SJCRH30 (cell line): ENCODE data around the gene MAML2. TPM values are rescaled to one million over a fixed set of nuclear protein-coding genes. Genes with fewer than 3 reads are reported as not detected.

Experiments used
- DNase-seq, 2 experiments: peaks; one replicate each; pipeline ENCODE4 v3.0.0-alpha.2; 2015 to 2020
- H3K27ac ChIP-seq: fragments of 250-450 bp; sonication (Bioruptor Pico); 2 replicates; pipeline ENCODE4 v1.5.1; 2020; ENCODE audit warnings: mild to moderate bottlenecking, moderate library complexity
- H3K27me3 ChIP-seq: fragments of 250-450 bp; sonication (Bioruptor Pico); 2 replicates; pipeline ENCODE4 v1.5.1; 2020; ENCODE audit warnings: mild to moderate bottlenecking, moderate library complexity
- H3K36me3 ChIP-seq: fragments of 250-450 bp; sonication (Bioruptor Pico); 2 replicates; pipeline ENCODE4 v1.5.1; 2020; ENCODE audit warnings: mild to moderate bottlenecking, moderate library complexity
- H3K4me1 ChIP-seq: fragments of 250-450 bp; sonication (Bioruptor Pico); 2 replicates; pipeline ENCODE4 v1.5.1; 2020; ENCODE audit warnings: mild to moderate bottlenecking, moderate library complexity
- H3K4me3 ChIP-seq: fragments of 250-450 bp; sonication (Bioruptor Pico); 2 replicates; pipeline ENCODE4 v1.5.1; 2020; ENCODE audit warnings: mild to moderate bottlenecking, moderate library complexity
- H3K9me3 ChIP-seq: fragments of 250-450 bp; sonication (Bioruptor Pico); replicated peaks from 2 replicates; pipeline ENCODE4 v1.5.1; 2020; ENCODE audit warnings: mild to moderate bottlenecking, moderate library complexity
- total RNA-seq: library from RNA; depleted of rRNA; stranded (reverse); fragments of >200 nt; shearing (Covaris generic); gene quantifications from 2 replicates; pipeline ENCODE4 v1.2.3, GENCODE V29; 2014

MAML2 gene
- total RNA-seq, 1 experiment from 2014 or later, result 2.1 TPM

- DNase-seq, result no peak
- no peak overlapping the region for H3K27ac ChIP-seq
- no peaks in the 10 kb centered on the region for H3K9me3 ChIP-seq
- H3K27me3 ChIP-seq, result no peaks in the 10 kb centered on the region
- H3K4me1 ChIP-seq, result no peaks in the 10 kb centered on the region
- no peaks in the 10 kb centered on the region for H3K36me3 ChIP-seq
- H3K4me3 ChIP-seq, result no peak overlapping the region
Measured at GRCh38 chr11:96045622-96046456, 297.2 kb downstream of the MAML2 start.

- no peaks in the 10 kb centered on the region for H3K27me3 ChIP-seq
- H3K36me3 ChIP-seq, result no peaks in the 10 kb centered on the region
- no peak for DNase-seq
- no peaks in the 10 kb centered on the region for H3K9me3 ChIP-seq
- no peak overlapping the region for H3K4me3 ChIP-seq
- no peaks in the 10 kb centered on the region for H3K4me1 ChIP-seq
- no peak overlapping the region for H3K27ac ChIP-seq
Measured at GRCh38 chr11:96044747-96045146, 298.2 kb downstream of the MAML2 start.

GRCh38 chr11:96044311-96044710 is 298.7 kb downstream of the MAML2 start:
- no peak for DNase-seq
- H3K4me1 ChIP-seq, result no peaks in the 10 kb centered on the region
- no peaks in the 10 kb centered on the region for H3K27me3 ChIP-seq
- no peak overlapping the region for H3K27ac ChIP-seq
- no peak overlapping the region for H3K4me3 ChIP-seq
- no peaks in the 10 kb centered on the region for H3K9me3 ChIP-seq
- H3K36me3 ChIP-seq, result no peaks in the 10 kb centered on the region

GRCh38 chr11:96043291-96043690 is 299.7 kb downstream of the MAML2 start:
- no peak for DNase-seq
- Histone ChIP-seq H3K27ac (no peak overlapping the region), H3K4me1 (no peaks in the 10 kb centered on the region), H3K9me3 (no peaks in the 10 kb centered on the region), H3K36me3 (no peaks in the 10 kb centered on the region), H3K27me3 (no peaks in the 10 kb centered on the region), H3K4me3 (no peak overlapping the region)

- H3K27ac ChIP-seq, result no peak overlapping the region
- H3K4me1 ChIP-seq, result no peaks in the 10 kb centered on the region
- no peak overlapping the region for H3K4me3 ChIP-seq
- no peak for DNase-seq
- H3K36me3 ChIP-seq, result no peaks in the 10 kb centered on the region
- no peaks in the 10 kb centered on the region for H3K9me3 ChIP-seq
- no peaks in the 10 kb centered on the region for H3K27me3 ChIP-seq
Measured at GRCh38 chr11:96038046-96038445, 304.9 kb downstream of the MAML2 start.

- no peak overlapping the region for H3K4me3 ChIP-seq
- no peaks in the 10 kb centered on the region for H3K4me1 ChIP-seq
- no peak for DNase-seq
- H3K36me3 ChIP-seq, result no peaks in the 10 kb centered on the region
- H3K27me3 ChIP-seq, result no peaks in the 10 kb centered on the region
- H3K9me3 ChIP-seq, result no peaks in the 10 kb centered on the region
- H3K27ac ChIP-seq, result no peak overlapping the region
Measured at GRCh38 chr11:96037405-96037949, 305.5 kb downstream of the MAML2 start.

GRCh38 chr11:96036863-96037262 is 306.1 kb downstream of the MAML2 start:
- no peaks in the 10 kb centered on the region for H3K27me3 ChIP-seq
- DNase-seq, result no peak
- H3K27ac ChIP-seq, result no peak overlapping the region
- no peaks in the 10 kb centered on the region for H3K9me3 ChIP-seq
- H3K4me3 ChIP-seq, result no peak overlapping the region
- no peaks in the 10 kb centered on the region for H3K36me3 ChIP-seq
- no peaks in the 10 kb centered on the region for H3K4me1 ChIP-seq

GRCh38 chr11:96035740-96036078 is 307.3 kb downstream of the MAML2 start:
- H3K4me1 ChIP-seq, result no peaks in the 10 kb centered on the region
- H3K9me3 ChIP-seq, result no peaks in the 10 kb centered on the region
- H3K36me3 ChIP-seq, result no peaks in the 10 kb centered on the region
- no peak overlapping the region for H3K27ac ChIP-seq
- DNase-seq, result no peak
- no peak overlapping the region for H3K4me3 ChIP-seq
- no peaks in the 10 kb centered on the region for H3K27me3 ChIP-seq

GRCh38 chr11:96035031-96035739 is 307.8 kb downstream of the MAML2 start:
- Histone ChIP-seq H3K4me3 (no peak overlapping the region), H3K4me1 (no peaks in the 10 kb centered on the region), H3K27ac (no peak overlapping the region), H3K36me3 (no peaks in the 10 kb centered on the region), H3K27me3 (no peaks in the 10 kb centered on the region), H3K9me3 (no peaks in the 10 kb centered on the region)
- DNase-seq, result no peak

GRCh38 chr11:96033599-96033998 is 309.4 kb downstream of the MAML2 start:
- Histone ChIP-seq H3K4me3 (no peak overlapping the region), H3K36me3 (no peaks in the 10 kb centered on the region), H3K27ac (no peak overlapping the region), H3K9me3 (no peaks in the 10 kb centered on the region), H3K4me1 (no peaks in the 10 kb centered on the region), H3K27me3 (no peaks in the 10 kb centered on the region)
- DNase-seq, result no peak

GRCh38 chr11:96033095-96033494 is 309.9 kb downstream of the MAML2 start:
- Histone ChIP-seq H3K9me3 (no peaks in the 10 kb centered on the region), H3K27ac (no peak overlapping the region), H3K4me3 (no peak overlapping the region), H3K27me3 (no peaks in the 10 kb centered on the region), H3K4me1 (no peaks in the 10 kb centered on the region), H3K36me3 (no peaks in the 10 kb centered on the region)
- no peak for DNase-seq

- Histone ChIP-seq H3K4me3 (no peak overlapping the region), H3K27ac (no peak overlapping the region), H3K9me3 (no peaks in the 10 kb centered on the region), H3K36me3 (no peaks in the 10 kb centered on the region), H3K27me3 (no peaks in the 10 kb centered on the region), H3K4me1 (peaks cover 2% of the 10 kb centered on the region; the same call in 1 of the 2 replicates)
- no peak for DNase-seq
Measured at GRCh38 chr11:96028746-96029145, 314.2 kb downstream of the MAML2 start.

GRCh38 chr11:96027021-96027420 is 316.0 kb downstream of the MAML2 start:
- Histone ChIP-seq H3K27me3 (no peaks in the 10 kb centered on the region), H3K36me3 (no peaks in the 10 kb centered on the region), H3K4me1 (peaks cover 16% of the 10 kb centered on the region; the same call in 1 of the 2 replicates), H3K27ac (no peak overlapping the region), H3K4me3 (no peak overlapping the region), H3K9me3 (no peaks in the 10 kb centered on the region)
- no peak for DNase-seq

- no peaks in the 10 kb centered on the region for H3K27me3 ChIP-seq
- no peak for DNase-seq
- no peak overlapping the region for H3K27ac ChIP-seq
- no peaks in the 10 kb centered on the region for H3K9me3 ChIP-seq
- no peaks in the 10 kb centered on the region for H3K36me3 ChIP-seq
- H3K4me3 ChIP-seq, result no peak overlapping the region
- peaks cover 16% of the 10 kb centered on the region; the same call in 1 of the 2 replicates for H3K4me1 ChIP-seq
Measured at GRCh38 chr11:96026310-96026709, 316.7 kb downstream of the MAML2 start.

- Histone ChIP-seq H3K4me1 (peaks cover 16% of the 10 kb centered on the region; the same call in 1 of the 2 replicates), H3K27me3 (no peaks in the 10 kb centered on the region), H3K27ac (no peak overlapping the region), H3K36me3 (no peaks in the 10 kb centered on the region), H3K9me3 (no peaks in the 10 kb centered on the region), H3K4me3 (no peak overlapping the region)
- DNase-seq, result no peak
Measured at GRCh38 chr11:96024666-96025065, 318.3 kb downstream of the MAML2 start.
